ENCODE results near the gene CCT4.
"Not testable (repeated sequence)": the region's sequence is repeated elsewhere in the genome, so short reads cannot be mapped to it uniquely, and the experiment has no call there.

Gene CCT4

GRCh38 chr2:61877571-61878245 lies 10.7 kb downstream of the CCT4 start:
- Histone ChIP-seq H3K36me3 (ENCODE audit: control insufficient read depth in 1 of 2, insufficient read depth in 2 of 2, low read length in 2 of 2) (peaks cover 57 to 91% of the 10 kb centered on the region in 2 donors), H3K9me3 (ENCODE audit: control insufficient read depth in 1 of 2, low read length in 2 of 2) (no peaks in the 10 kb centered on the region), H3K4me1 (ENCODE audit: control insufficient read depth in 1 of 2, insufficient read depth in 2 of 2, low read length in 2 of 2) (no peaks in the 10 kb centered on the region), H3K4me3 (ENCODE audit: low read depth in 1 of 2, low read length in 2 of 2) (no peak overlapping the region), H3K27ac (ENCODE audit: low read length) (no peak overlapping the region), H3K27me3 (ENCODE audit: low read depth, low read length) (no peaks in the 10 kb centered on the region)

GRCh38 chr2:61876400-61876799 lies 12.1 kb downstream of the CCT4 start:
- no peaks in the 10 kb centered on the region for H3K27me3 ChIP-seq (ENCODE audit: low read depth, low read length)
- H3K4me3 ChIP-seq (ENCODE audit: low read depth in 1 of 2, low read length in 2 of 2) = no peak overlapping the region
- no peaks in the 10 kb centered on the region for H3K4me1 ChIP-seq (ENCODE audit: control insufficient read depth in 1 of 2, insufficient read depth in 2 of 2, low read length in 2 of 2)
- no peaks in the 10 kb centered on the region for H3K9me3 ChIP-seq (ENCODE audit: control insufficient read depth in 1 of 2, low read length in 2 of 2)
- no peak overlapping the region for H3K27ac ChIP-seq (ENCODE audit: low read length)
- peaks cover 53 to 89% of the 10 kb centered on the region in 2 donors for H3K36me3 ChIP-seq (ENCODE audit: control insufficient read depth in 1 of 2, insufficient read depth in 2 of 2, low read length in 2 of 2)

GRCh38 chr2:61866482-61867089 lies 21.9 kb downstream of the CCT4 start:
- H3K27ac ChIP-seq (ENCODE audit: low read length); H3K9me3 ChIP-seq (ENCODE audit: control insufficient read depth in 1 of 2, low read length in 2 of 2); H3K27me3 ChIP-seq (ENCODE audit: low read depth, low read length); H3K4me1 ChIP-seq (ENCODE audit: control insufficient read depth in 1 of 2, insufficient read depth in 2 of 2, low read length in 2 of 2); H3K4me3 ChIP-seq (ENCODE audit: low read depth in 1 of 2, low read length in 2 of 2): not testable (repeated sequence)
- peaks cover 31 to 47% of the 10 kb centered on the region in 2 donors for H3K36me3 ChIP-seq (ENCODE audit: control insufficient read depth in 1 of 2, insufficient read depth in 2 of 2, low read length in 2 of 2)

GRCh38 chr2:61862085-61862484 lies 26.4 kb downstream of the CCT4 start:
- no peak overlapping the region for H3K27ac ChIP-seq (ENCODE audit: low read length)
- H3K4me1 ChIP-seq (ENCODE audit: control insufficient read depth in 1 of 2, insufficient read depth in 2 of 2, low read length in 2 of 2) = no peaks in the 10 kb centered on the region
- H3K9me3 ChIP-seq (ENCODE audit: control insufficient read depth in 1 of 2, low read length in 2 of 2) = no peaks in the 10 kb centered on the region
- H3K4me3 ChIP-seq (ENCODE audit: low read depth in 1 of 2, low read length in 2 of 2) = no peak overlapping the region
- peaks cover 6 to 13% of the 10 kb centered on the region in 2 donors for H3K36me3 ChIP-seq (ENCODE audit: control insufficient read depth in 1 of 2, insufficient read depth in 2 of 2, low read length in 2 of 2)
- no peaks in the 10 kb centered on the region for H3K27me3 ChIP-seq (ENCODE audit: low read depth, low read length)

- H3K9me3 ChIP-seq (ENCODE audit: control insufficient read depth in 1 of 2, low read length in 2 of 2) = no peaks in the 10 kb centered on the region
- H3K36me3 ChIP-seq (ENCODE audit: control insufficient read depth in 1 of 2, insufficient read depth in 2 of 2, low read length in 2 of 2) = no peaks in the 10 kb centered on the region
- H3K4me3 ChIP-seq (ENCODE audit: low read depth in 1 of 2, low read length in 2 of 2) = no peak overlapping the region
- H3K27me3 ChIP-seq (ENCODE audit: low read depth, low read length) = no peaks in the 10 kb centered on the region
- H3K27ac ChIP-seq (ENCODE audit: low read length) = no peak overlapping the region
- H3K4me1 ChIP-seq (ENCODE audit: control insufficient read depth in 1 of 2, insufficient read depth in 2 of 2, low read length in 2 of 2) = peaks cover 5% of the 10 kb centered on the region in 2 donors
These were observed 31.2 kb downstream of the CCT4 start for GRCh38 chr2:61857224-61857623.

- Histone ChIP-seq H3K27ac (ENCODE audit: low read length) (no peak overlapping the region), H3K27me3 (ENCODE audit: low read depth, low read length) (no peaks in the 10 kb centered on the region), H3K4me1 (ENCODE audit: control insufficient read depth in 1 of 2, insufficient read depth in 2 of 2, low read length in 2 of 2) (peaks cover 5% of the 10 kb centered on the region in 2 donors), H3K36me3 (ENCODE audit: control insufficient read depth in 1 of 2, insufficient read depth in 2 of 2, low read length in 2 of 2) (no peaks in the 10 kb centered on the region), H3K4me3 (ENCODE audit: low read depth in 1 of 2, low read length in 2 of 2) (peak overlapping the region; percentile 98 to 100), H3K9me3 (ENCODE audit: control insufficient read depth in 1 of 2, low read length in 2 of 2) (no peaks in the 10 kb centered on the region)
These were observed 33.2 kb downstream of the CCT4 start for GRCh38 chr2:61855318-61855613.

GRCh38 chr2:61854564-61855317 lies 33.7 kb downstream of the CCT4 start:
- peak overlapping the region; percentile 98 to 100 for H3K4me3 ChIP-seq (ENCODE audit: low read depth in 1 of 2, low read length in 2 of 2)
- no peaks in the 10 kb centered on the region for H3K9me3 ChIP-seq (ENCODE audit: control insufficient read depth in 1 of 2, low read length in 2 of 2)
- H3K36me3 ChIP-seq (ENCODE audit: control insufficient read depth in 1 of 2, insufficient read depth in 2 of 2, low read length in 2 of 2) = no peaks in the 10 kb centered on the region
- H3K4me1 ChIP-seq (ENCODE audit: control insufficient read depth in 1 of 2, insufficient read depth in 2 of 2, low read length in 2 of 2) = peaks cover 5% of the 10 kb centered on the region in 2 donors
- H3K27me3 ChIP-seq (ENCODE audit: low read depth, low read length) = no peaks in the 10 kb centered on the region
- peak overlapping the region; percentile 60 for H3K27ac ChIP-seq (ENCODE audit: low read length)

GRCh38 chr2:61853847-61854563 lies 34.5 kb downstream of the CCT4 start, which contains the start of gene FAM161A:
Gene FAM161A, minus strand, starts transcription at chr2:61854060. Its CDS starts 19 bp downstream, at chr2:61854041.
- Histone ChIP-seq H3K27ac (ENCODE audit: low read length) (peak within 1 kb of the TSS; percentile 60), H3K4me3 (ENCODE audit: low read depth in 1 of 2, low read length in 2 of 2) (peak within 1 kb of the TSS; percentile 98 to 100), H3K9me3 (ENCODE audit: control insufficient read depth in 1 of 2, low read length in 2 of 2) (no peaks in the 10 kb centered on the region), H3K27me3 (ENCODE audit: low read depth, low read length) (no peaks in the 10 kb centered on the region), H3K4me1 (ENCODE audit: control insufficient read depth in 1 of 2, insufficient read depth in 2 of 2, low read length in 2 of 2) (peaks cover 5% of the 10 kb centered on the region in 2 donors), H3K36me3 (ENCODE audit: control insufficient read depth in 1 of 2, insufficient read depth in 2 of 2, low read length in 2 of 2) (no peaks in the 10 kb centered on the region)

- no peaks in the 10 kb centered on the region for H3K9me3 ChIP-seq (ENCODE audit: control insufficient read depth in 1 of 2, low read length in 2 of 2)
- H3K36me3 ChIP-seq (ENCODE audit: control insufficient read depth in 1 of 2, insufficient read depth in 2 of 2, low read length in 2 of 2) = no peaks in the 10 kb centered on the region
- H3K27me3 ChIP-seq (ENCODE audit: low read depth, low read length) = no peaks in the 10 kb centered on the region
- H3K4me1 ChIP-seq (ENCODE audit: control insufficient read depth in 1 of 2, insufficient read depth in 2 of 2, low read length in 2 of 2) = peaks cover 5% of the 10 kb centered on the region in 2 donors
- no peak overlapping the region for H3K27ac ChIP-seq (ENCODE audit: low read length)
- H3K4me3 ChIP-seq (ENCODE audit: low read depth in 1 of 2, low read length in 2 of 2) = peak overlapping the region; percentile 98 to 100
These were observed 35.2 kb downstream of the CCT4 start for GRCh38 chr2:61853086-61853846.

- not testable (repeated sequence) for H3K36me3 ChIP-seq (ENCODE audit: control insufficient read depth in 1 of 2, insufficient read depth in 2 of 2, low read length in 2 of 2); H3K4me3 ChIP-seq (ENCODE audit: low read depth in 1 of 2, low read length in 2 of 2); H3K4me1 ChIP-seq (ENCODE audit: control insufficient read depth in 1 of 2, insufficient read depth in 2 of 2, low read length in 2 of 2); H3K27ac ChIP-seq (ENCODE audit: low read length); H3K9me3 ChIP-seq (ENCODE audit: control insufficient read depth in 1 of 2, low read length in 2 of 2); H3K27me3 ChIP-seq (ENCODE audit: low read depth, low read length)
These were observed 37.2 kb downstream of the CCT4 start for GRCh38 chr2:61851270-61851669.
